ENCODE results near the gene NT5M. TPM values are rescaled to one million over a fixed set of nuclear protein-coding genes. Genes with fewer than 3 reads are reported as not detected.

Gene NT5M
- total and polyA plus RNA-seq, 10 donors, result 1.2 to 3.6 (median 2.6) TPM

GRCh38 chr17:17343896-17344506 is 40.8 kb downstream of the NT5M start:
- Histone ChIP-seq H3K4me1 (no peaks in the 10 kb centered on the region), H3K9me3 (no peaks in the 10 kb centered on the region), H3K4me3 (no peak overlapping the region), H3K27me3 (replicated peaks in 1 of 7) (no peaks in the 10 kb centered on the region), H3K36me3 (no peaks in the 10 kb centered on the region), H3K27ac (no peak overlapping the region)
- peak; percentile 63 for DNase-seq
- intact Hi-C loops (cut with DNase I; ENCODE audit: low total_unique reads), result no loop called here
- 92 to 96% (median 94%) methylated on average over 14 of the region's 14 CpGs for WGBS, 5 donors
- TF ChIP-seq POLR2AphosphoS5 (IDR thresholded peaks at IDR 0.05) (no peak), CTCF (IDR thresholded peaks at IDR 0.05 in 8 of 11, conservative IDR thresholded peaks at IDR 0.05 in 3 of 11) (no peak), POLR2A (IDR thresholded peaks at IDR 0.05) (no peak)

GRCh38 chr17:17344507-17345293 is 41.5 kb downstream of the NT5M start:
- WGBS, 5 donors, result 81 to 91% (median 86%) methylated on average over 11 to 14 of the region's 14 CpGs
- peak; percentile 61 for DNase-seq
- Histone ChIP-seq H3K36me3 (no peaks in the 10 kb centered on the region), H3K27ac (no peak overlapping the region), H3K27me3 (replicated peaks in 1 of 7) (no peaks in the 10 kb centered on the region), H3K4me1 (no peaks in the 10 kb centered on the region), H3K9me3 (no peaks in the 10 kb centered on the region), H3K4me3 (no peak overlapping the region)
- intact Hi-C loops (cut with DNase I; ENCODE audit: low total_unique reads), result no loop called here
- TF ChIP-seq POLR2AphosphoS5 (IDR thresholded peaks at IDR 0.05), result no peak
- no peak for TF ChIP-seq POLR2A (IDR thresholded peaks at IDR 0.05)
- no peak for TF ChIP-seq CTCF (IDR thresholded peaks at IDR 0.05 in 8 of 11, conservative IDR thresholded peaks at IDR 0.05 in 3 of 11)

- TF ChIP-seq POLR2A (IDR thresholded peaks at IDR 0.05), result no peak
- TF ChIP-seq CTCF (IDR thresholded peaks at IDR 0.05 in 8 of 11, conservative IDR thresholded peaks at IDR 0.05 in 3 of 11), result no peak
- no peak for TF ChIP-seq POLR2AphosphoS5 (IDR thresholded peaks at IDR 0.05)
- peak; percentile 24 for DNase-seq
- no peaks in the 10 kb centered on the region for H3K27me3 ChIP-seq (replicated peaks in 1 of 7)
- intact Hi-C loops (cut with DNase I; ENCODE audit: low total_unique reads), result no loop called here
- 84 to 92% (median 91%) methylated on average over 4 of the region's 4 CpGs for WGBS, 5 donors
- no peak overlapping the region for H3K4me3 ChIP-seq
- no peak overlapping the region for H3K27ac ChIP-seq
- H3K4me1 ChIP-seq, result no peaks in the 10 kb centered on the region
- H3K36me3 ChIP-seq, result no peaks in the 10 kb centered on the region
- H3K9me3 ChIP-seq, result no peaks in the 10 kb centered on the region
Measured at GRCh38 chr17:17345294-17345597, 42.1 kb downstream of the NT5M start.

- intact Hi-C loops (cut with DNase I; ENCODE audit: low total_unique reads), result no loop called here
- Histone ChIP-seq H3K4me3 (no peak overlapping the region), H3K4me1 (no peaks in the 10 kb centered on the region), H3K27me3 (replicated peaks in 1 of 7) (no peaks in the 10 kb centered on the region), H3K9me3 (no peaks in the 10 kb centered on the region), H3K27ac (no peak overlapping the region), H3K36me3 (no peaks in the 10 kb centered on the region)
- 82 to 94% (median 89%) methylated on average over 11 to 14 of the region's 14 CpGs for WGBS, 5 donors
- no peak for TF ChIP-seq CTCF (IDR thresholded peaks at IDR 0.05 in 8 of 11, conservative IDR thresholded peaks at IDR 0.05 in 3 of 11)
- TF ChIP-seq POLR2AphosphoS5 (IDR thresholded peaks at IDR 0.05), result no peak
- TF ChIP-seq POLR2A (IDR thresholded peaks at IDR 0.05), result no peak
- DNase-seq, result peak; percentile 48
Measured at GRCh38 chr17:17345686-17346427, 42.7 kb downstream of the NT5M start.

All from spleen (tissue), 11 donors.